Skeletal muscle cell (primary cell): ENCODE measurements around the gene SLC35F6.
"Not testable (repeated sequence)": the region's sequence is repeated elsewhere in the genome, so short reads cannot be mapped to it uniquely, and the experiment has no call there.

ENCODE experiments used
- DNase-seq: peaks from one replicate; pipeline ENCODE4 v3.0.0-alpha.2; 2010; ENCODE audit warnings: low read depth
- H3K4me3 ChIP-seq: 2 replicates; pipeline ENCODE4 v1.5.1; 2011; ENCODE audit warnings: low read depth, mild to moderate bottlenecking, control low read depth, low read length, moderate library complexity

The SLC35F6 gene

GRCh38 chr2:26752656-26753055 is 11.4 kb upstream of the SLC35F6 start:
- H3K4me3 ChIP-seq, result no peak overlapping the region
- DNase-seq, result no peak

GRCh38 chr2:26754539-26754938 is 9.5 kb upstream of the SLC35F6 start:
- DNase-seq, result no peak
- H3K4me3 ChIP-seq, result no peak overlapping the region

GRCh38 chr2:26754972-26755670 is 9.0 kb upstream of the SLC35F6 start:
- no peak for DNase-seq
- H3K4me3 ChIP-seq, result no peak overlapping the region

DNA sequence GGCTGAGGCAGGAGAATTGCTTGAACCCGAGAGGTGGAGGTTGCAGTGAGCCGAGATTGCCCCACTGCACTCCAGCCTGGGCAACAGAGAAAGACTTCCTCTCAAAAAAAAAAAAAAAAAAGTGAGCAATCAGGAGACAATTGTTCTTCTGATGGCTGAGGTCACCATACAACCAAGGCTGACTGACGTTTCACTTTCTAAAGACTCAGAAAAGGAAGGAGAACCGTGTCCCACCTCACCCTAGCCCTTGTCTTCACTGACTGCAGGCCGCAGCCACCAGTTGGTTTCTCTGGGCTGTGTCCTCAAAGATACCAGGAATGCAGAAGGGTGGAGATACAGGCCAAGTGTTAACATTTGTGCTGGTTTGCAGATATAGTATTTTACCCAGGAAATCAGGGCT is 7.7 kb upstream of the SLC35F6 start:
- no peak overlapping the region for H3K4me3 ChIP-seq
- no peak for DNase-seq

- H3K4me3 ChIP-seq, result no peak overlapping the region
- peak; percentile 96 for DNase-seq
Measured at GRCh38 chr2:26757873-26758789, 6.0 kb upstream of the SLC35F6 start.

GRCh38 chr2:26758790-26759321 is 5.2 kb upstream of the SLC35F6 start:
- no peak for DNase-seq
- no peak overlapping the region for H3K4me3 ChIP-seq

DNA sequence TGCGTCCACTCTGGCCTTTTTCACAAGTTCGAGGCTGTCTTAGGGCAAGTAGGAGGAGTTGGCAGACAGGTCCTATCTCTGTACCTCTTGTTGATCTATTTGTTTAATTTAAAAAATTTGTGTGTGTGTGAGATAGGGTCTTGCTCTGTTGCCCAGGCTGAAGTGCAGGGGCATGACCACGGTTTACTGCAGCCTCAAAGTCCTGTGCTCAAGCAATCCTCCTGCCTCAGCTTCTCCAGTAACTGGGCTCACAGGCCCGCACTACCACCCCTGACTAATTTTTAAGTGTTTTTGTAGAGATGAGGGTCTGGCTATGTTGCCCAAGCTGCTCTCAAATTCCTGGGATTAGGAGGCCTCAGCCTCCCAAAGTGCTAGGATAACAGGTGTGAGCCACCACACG is 4.2 kb upstream of the SLC35F6 start:
- no peak overlapping the region for H3K4me3 ChIP-seq
- no peak for DNase-seq

DNA sequence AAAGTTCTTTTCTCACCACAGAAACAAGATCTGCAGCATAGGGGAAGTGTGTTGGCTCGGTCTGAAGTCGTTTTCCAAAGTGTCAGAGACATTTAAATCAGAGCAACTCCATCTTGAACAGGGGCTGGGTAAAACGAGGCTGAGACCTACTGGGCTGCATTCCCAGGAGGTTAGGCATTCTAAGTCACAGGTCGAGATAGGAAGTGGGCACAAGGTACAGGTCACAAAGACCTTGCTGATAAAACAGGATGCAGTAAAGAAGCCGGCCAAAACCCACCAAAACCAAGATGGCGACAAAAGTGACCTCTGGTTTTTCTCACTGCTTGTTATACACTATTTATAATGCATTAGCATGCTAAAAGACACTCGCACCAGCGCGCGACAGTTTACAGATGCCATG is 3.1 kb upstream of the SLC35F6 start:
- H3K4me3 ChIP-seq, DNase-seq: not testable (repeated sequence)

DNA sequence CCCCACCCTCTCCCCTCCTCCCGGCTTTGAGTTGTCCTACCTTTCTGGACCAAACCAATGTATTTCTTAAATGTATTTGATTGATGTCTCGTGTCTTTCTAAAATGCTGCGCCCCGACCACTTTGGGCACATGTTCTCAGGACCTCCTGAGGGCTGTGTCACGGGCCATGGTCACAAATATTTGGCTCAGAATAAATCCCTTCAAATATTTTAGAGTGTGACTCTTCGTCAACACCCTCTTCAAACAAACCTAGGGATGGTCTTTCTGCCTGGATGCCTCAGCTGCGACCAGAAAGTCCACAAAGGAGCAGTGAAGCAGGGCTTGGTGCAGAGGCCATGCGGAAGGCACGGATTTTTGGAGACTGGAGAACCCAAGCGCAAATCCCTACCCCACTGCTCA is 1.1 kb upstream of the SLC35F6 start:
- no peak overlapping the region for H3K4me3 ChIP-seq
- DNase-seq, result no peak

DNA sequence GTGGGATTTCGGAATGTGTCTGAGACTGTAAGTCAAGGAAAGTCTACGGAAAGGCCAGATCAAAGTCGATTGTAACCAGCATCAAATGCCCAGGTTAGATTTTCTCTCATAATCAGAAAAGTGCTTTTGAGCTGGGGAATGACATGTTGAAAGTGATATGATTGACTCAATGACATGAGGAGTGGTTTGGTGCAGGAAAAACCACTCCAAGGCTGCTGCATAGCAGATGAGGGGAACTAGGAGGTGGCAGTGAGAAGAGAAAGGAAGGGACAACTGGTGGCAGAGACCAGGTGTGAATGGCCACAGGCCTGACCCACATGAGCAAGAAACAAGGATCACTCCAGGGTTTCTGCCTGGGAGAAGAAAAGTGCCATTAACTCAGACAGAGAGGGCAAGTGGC is 822 bp downstream of the SLC35F6 start:
- peak overlapping the region; percentile 87 for H3K4me3 ChIP-seq
- DNase-seq, result no peak

DNA sequence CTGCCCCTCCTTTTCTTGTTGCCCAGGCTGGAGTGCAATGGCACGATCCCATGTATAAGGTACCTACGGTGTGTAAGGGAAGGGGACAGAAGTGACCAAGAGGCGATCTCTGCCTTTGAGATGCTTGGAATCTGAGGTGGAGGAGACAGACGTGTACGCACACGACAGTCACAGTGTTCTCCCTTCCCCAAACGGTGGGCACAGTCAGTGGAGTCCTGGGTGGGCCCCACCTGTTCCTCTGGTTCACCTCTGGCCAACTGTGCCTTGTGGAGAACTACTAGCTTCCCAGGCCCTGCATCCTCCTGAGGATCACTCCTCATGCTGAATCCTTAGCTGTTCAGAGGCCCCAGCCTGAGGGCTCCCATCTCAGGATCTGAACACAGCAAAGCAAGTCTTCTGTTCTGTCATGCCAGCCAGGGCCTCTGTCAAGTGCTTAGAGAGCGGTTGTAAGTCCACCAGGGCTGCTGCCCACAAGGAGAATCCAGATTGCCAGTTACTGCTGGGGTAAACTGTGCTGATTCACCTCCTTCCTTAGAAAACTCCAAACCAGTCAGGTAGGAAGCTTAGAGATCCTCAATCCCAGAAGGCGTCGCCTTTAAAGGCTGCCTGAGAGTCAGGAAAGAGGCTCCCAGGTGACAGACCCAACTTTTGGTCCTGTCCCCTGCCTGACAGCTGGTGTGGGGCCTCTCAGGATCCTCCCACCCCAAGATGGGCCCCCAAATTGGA is 1.6 kb downstream of the SLC35F6 start:
- DNase-seq, result no peak

GRCh38 chr2:26767129-26767528 is 3.0 kb downstream of the SLC35F6 start:
- no peak overlapping the region for H3K4me3 ChIP-seq
- DNase-seq, result no peak

More for the DNA sequence above, 1.6 kb downstream of the SLC35F6 start:
- peak overlapping the region; percentile 87 for H3K4me3 ChIP-seq

DNA sequence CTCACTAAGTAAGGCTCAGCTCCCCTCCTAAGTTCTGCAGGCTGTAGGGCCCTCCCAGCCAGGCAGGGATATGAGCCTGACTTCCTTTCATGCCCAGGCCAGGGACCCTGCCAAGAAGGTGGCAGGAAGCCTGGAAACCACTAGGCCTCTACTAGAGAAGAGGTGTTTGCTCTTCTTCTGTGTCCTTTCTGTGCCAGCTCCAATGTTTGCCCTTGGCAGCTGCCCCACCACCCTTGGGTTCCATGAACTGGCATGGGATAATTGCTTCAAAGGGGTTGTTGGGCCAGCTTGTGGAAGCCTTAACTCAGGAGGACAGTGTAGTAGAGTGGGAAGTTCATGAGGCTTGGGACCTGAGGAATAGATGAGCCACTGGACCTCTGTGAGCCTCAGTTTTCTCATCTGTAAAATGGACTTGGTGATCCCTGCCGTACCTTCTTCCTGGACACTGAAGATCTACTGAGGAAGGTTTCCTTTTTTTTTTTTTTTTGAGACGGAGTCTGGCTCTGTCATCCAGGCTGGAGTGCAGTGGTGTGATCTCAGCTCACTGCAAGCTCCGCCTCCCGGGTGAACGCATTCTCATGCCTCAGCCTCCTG is 3.9 kb downstream of the SLC35F6 start:
- DNase-seq, result no peak
- no peak overlapping the region for H3K4me3 ChIP-seq

- no peak for DNase-seq
- H3K4me3 ChIP-seq, result no peak overlapping the region
Measured at GRCh38 chr2:26768759-26769088, 4.6 kb downstream of the SLC35F6 start.

DNA sequence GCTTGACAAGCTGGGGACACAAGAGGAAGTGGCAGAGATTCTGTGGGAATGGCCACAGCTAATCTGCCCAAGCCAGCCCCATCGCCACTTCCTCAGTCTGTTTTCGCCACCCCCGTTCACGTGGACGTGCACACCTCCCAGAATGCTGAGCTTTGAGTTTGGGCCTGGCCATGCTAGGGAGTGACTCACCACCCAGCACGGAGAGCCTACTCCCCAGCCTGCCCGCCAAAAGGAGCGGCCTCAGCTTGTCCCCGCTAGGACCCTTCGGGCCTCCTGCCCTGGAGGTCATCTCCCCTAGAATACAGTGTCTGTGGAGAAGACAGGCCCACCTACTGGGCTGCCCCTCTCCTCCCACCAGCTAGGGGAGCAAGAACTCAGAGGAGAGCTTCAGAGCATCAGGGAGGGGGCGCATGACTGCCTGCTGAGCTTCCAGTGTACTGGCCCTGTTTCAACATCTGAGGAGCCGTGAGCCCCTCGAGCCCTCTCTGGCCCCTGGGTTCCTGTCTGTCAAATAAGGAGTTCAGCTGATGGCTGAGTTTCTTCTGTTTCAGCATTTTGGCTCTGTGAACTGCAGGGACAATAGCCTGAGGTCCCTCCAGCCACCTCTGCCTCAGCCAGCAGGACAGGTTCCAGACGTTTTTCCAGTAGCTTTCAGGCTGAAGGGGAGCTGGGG is 5.1 kb downstream of the SLC35F6 start:
- H3K4me3 ChIP-seq, result no peak overlapping the region
- DNase-seq, result no peak

DNA sequence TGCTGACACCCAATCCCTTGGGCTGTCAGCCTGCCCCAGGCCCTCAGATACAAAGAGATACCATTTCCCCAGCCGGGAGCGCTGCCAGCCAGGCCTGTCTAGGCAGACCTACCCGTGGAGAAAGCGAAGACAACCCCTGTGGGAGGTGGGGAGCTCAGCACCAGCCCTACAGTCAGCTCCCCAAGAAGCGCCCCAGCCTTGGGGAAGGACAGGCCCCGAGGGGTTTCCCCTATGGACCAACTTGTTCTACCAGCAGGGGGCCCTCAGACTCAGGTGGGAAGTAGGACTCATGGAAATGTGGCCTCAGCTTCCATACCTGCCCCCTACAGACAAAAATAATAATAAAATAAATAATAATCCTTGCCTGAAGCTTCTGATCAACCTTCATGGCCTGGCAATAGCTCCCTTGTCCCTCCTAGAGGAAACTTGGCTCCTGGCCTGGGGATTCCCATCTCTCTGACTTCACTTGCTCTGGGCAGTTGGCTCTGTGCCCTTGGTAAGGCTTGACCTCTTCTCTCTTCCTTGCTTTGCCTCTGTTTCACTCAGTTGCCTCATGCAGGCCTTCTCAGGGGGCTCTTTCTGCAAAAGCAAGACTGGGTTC is 7.0 kb downstream of the SLC35F6 start:
- DNase-seq, result peak; percentile 63

GRCh38 chr2:26772064-26773001 is 8.2 kb downstream of the SLC35F6 start:
- H3K4me3 ChIP-seq, result no peak overlapping the region
- peak; percentile 42 for DNase-seq

More for the DNA sequence above, 7.0 kb downstream of the SLC35F6 start:
- no peak overlapping the region for H3K4me3 ChIP-seq
